NOMO-1 treated with dmso at 0.1 percent for 144 hours (cell line): ENCODE data around the gene ZNF225.
A peak's percentile ranks its signal among the peaks of the same experiment; 100 is the strongest.
"Not testable (repeated sequence)": the region's sequence is repeated elsewhere in the genome, so short reads cannot be mapped to it uniquely, and the experiment has no call there.

Source experiments
- DNase-seq: peaks from one replicate; lab custom pipeline; 2025; ENCODE audit not compliant: unreplicated experiment; lab: John Stamatoyannopoulos, UW

The ZNF225 gene

GRCh38 chr19:44113138-44113783 lies at the start of gene ZNF225:
Gene ZNF225 (plus strand): TSS chr19:44113399. CDS start chr19:44115828, 2,429 bp downstream.
- DNase-seq: peak; percentile 95

- DNase-seq: no peak
These were observed 46.9 kb upstream of the ZNF225 start for GRCh38 chr19:44066305-44066704.

- DNase-seq: no peak
These were observed 43.8 kb upstream of the ZNF225 start for GRCh38 chr19:44069415-44069814.

- DNase-seq: peak; percentile 81
These were observed 41.2 kb upstream of the ZNF225 start, which contains the start of gene ZNF284 for GRCh38 chr19:44071824-44072542. Gene ZNF284 (plus strand): TSS chr19:44072159. CDS start chr19:44076390, 4,231 bp downstream.

GRCh38 chr19:44072543-44073401 lies 40.4 kb upstream of the ZNF225 start:
- no peak for DNase-seq

- DNase-seq: no peak
These were observed 36.9 kb upstream of the ZNF225 start for GRCh38 chr19:44076325-44076724.

GRCh38 chr19:44092108-44092507 lies 21.1 kb upstream of the ZNF225 start:
- no peak for DNase-seq

GRCh38 chr19:44093931-44094765 lies 19.1 kb upstream of the ZNF225 start, which contains the start of gene ZNF224:
Gene ZNF224 (plus strand): TSS chr19:44094361. CDS start chr19:44097874, 3,513 bp downstream.
- peak; percentile 93 for DNase-seq

- no peak for DNase-seq
These were observed 5.4 kb upstream of the ZNF225 start for GRCh38 chr19:44107751-44108150.

- no peak for DNase-seq
These were observed 3.7 kb upstream of the ZNF225 start for GRCh38 chr19:44109458-44109857.

- no peak for DNase-seq
These were observed 1.2 kb upstream of the ZNF225 start for GRCh38 chr19:44111910-44112463.

GRCh38 chr19:44112802-44113137 lies 429 bp upstream of the ZNF225 start:
- DNase-seq: no peak

- DNase-seq: no peak
These were observed 688 bp downstream of the ZNF225 start for GRCh38 chr19:44113784-44114390.

GRCh38 chr19:44121162-44121561 lies 8.0 kb downstream of the ZNF225 start:
- not testable (repeated sequence) for DNase-seq

- DNase-seq: no peak
These were observed 18.8 kb downstream of the ZNF225 start for GRCh38 chr19:44131955-44132354.

GRCh38 chr19:44141191-44142058 lies 28.2 kb downstream of the ZNF225 start, which contains the start of gene ZNF234:
Gene ZNF234 (plus strand): TSS chr19:44141554. CDS start chr19:44144633, 3,079 bp downstream.
- DNase-seq: peak; percentile 31

- no peak for DNase-seq
These were observed 28.8 kb downstream of the ZNF225 start for GRCh38 chr19:44142059-44142433.

- no peak for DNase-seq
These were observed 36.6 kb downstream of the ZNF225 start for GRCh38 chr19:44149776-44150175.

- no peak for DNase-seq
These were observed 38.3 kb downstream of the ZNF225 start for GRCh38 chr19:44151491-44151890.
